Chondrocyte (in vitro differentiated cells): Measurements from ENCODE around the gene TRAPPC5. TPM values are rescaled to one million over a fixed set of nuclear protein-coding genes. Genes with fewer than 3 reads are reported as not detected.

Experiments used
- DNase-seq: peaks from one replicate; pipeline ENCODE4 v3.0.0; 2021; ENCODE audit warnings: mixed read lengths, low spot score
- H3K27ac Mint-ChIP-seq: one replicate; pipeline ENCODE4 v1.8.0; 2021; ENCODE audit warnings: mild to moderate bottlenecking, moderate library complexity, mixed read lengths; ENCODE audit not compliant: unreplicated experiment
- H3K27me3 Mint-ChIP-seq: 2 replicates; pipeline ENCODE4 v1.8.0; 2021; ENCODE audit warnings: low read depth, mixed read lengths
- H3K36me3 Mint-ChIP-seq: 2 replicates; pipeline ENCODE4 v1.8.0; 2021; ENCODE audit warnings: low read depth, mixed read lengths
- H3K4me1 Mint-ChIP-seq: 2 replicates; pipeline ENCODE4 v1.8.0; 2021; ENCODE audit warnings: low read depth, mild to moderate bottlenecking, mixed read lengths
- H3K4me3 Mint-ChIP-seq: one replicate; pipeline ENCODE4 v1.8.0; 2021; ENCODE audit warnings: mild to moderate bottlenecking, moderate library complexity, mixed read lengths; ENCODE audit not compliant: unreplicated experiment
- H3K9me3 Mint-ChIP-seq: 2 replicates; pipeline ENCODE4 v1.8.0; 2021; ENCODE audit warnings: low read depth, mixed read lengths
- CTCF ChIP-seq: fragments of 200-600 bp; sonication (generic); IDR thresholded peaks from 2 replicates; pipeline ENCODE4 v1.5.0; 2021; ENCODE audit warnings: antibody characterized with exemption, mild to moderate bottlenecking, moderate library complexity
- total RNA-seq: library from RNA; stranded (reverse); gene quantifications from 3 replicates; pipeline ENCODE4 v1.2.1, GENCODE V29; 2021

The TRAPPC5 gene
- total RNA-seq, 1 donor from 2014 or later: 94.3 TPM

- Mint-ChIP-seq H3K4me1 (no peaks in the 10 kb centered on the region), H3K27ac (no peak overlapping the region), H3K4me3 (peak overlapping the region; percentile 40), H3K9me3 (no peaks in the 10 kb centered on the region), H3K27me3 (peaks cover 26% of the 10 kb centered on the region), H3K36me3 (peaks cover 1% of the 10 kb centered on the region)
- DNase-seq: no peak
- no peak for TF ChIP-seq CTCF
Observed at GRCh38 chr19:7636317-7636690, 44.3 kb upstream of the TRAPPC5 start.

GRCh38 chr19:7636691-7637373 is 43.8 kb upstream of the TRAPPC5 start, which contains the start of gene STXBP2:
STXBP2 (plus strand) TSS chr19:7637110; CDS start chr19:7637150, 40 bp downstream.
- Mint-ChIP-seq H3K36me3 (peaks cover 1% of the 10 kb centered on the region), H3K27ac (no peak within 1 kb of the TSS), H3K9me3 (no peaks in the 10 kb centered on the region), H3K27me3 (peaks cover 26% of the 10 kb centered on the region), H3K4me1 (no peaks in the 10 kb centered on the region), H3K4me3 (peak within 1 kb of the TSS; percentile 57)
- TF ChIP-seq CTCF: no peak
- DNase-seq: peak; percentile 88

- Mint-ChIP-seq H3K27me3 (peaks cover 26% of the 10 kb centered on the region), H3K36me3 (peaks cover 1% of the 10 kb centered on the region), H3K4me3 (peak overlapping the region; percentile 57), H3K4me1 (no peaks in the 10 kb centered on the region), H3K27ac (no peak overlapping the region), H3K9me3 (no peaks in the 10 kb centered on the region)
- no peak for DNase-seq
- TF ChIP-seq CTCF: no peak
Observed at GRCh38 chr19:7637374-7638256, 43.0 kb upstream of the TRAPPC5 start.

DNA sequence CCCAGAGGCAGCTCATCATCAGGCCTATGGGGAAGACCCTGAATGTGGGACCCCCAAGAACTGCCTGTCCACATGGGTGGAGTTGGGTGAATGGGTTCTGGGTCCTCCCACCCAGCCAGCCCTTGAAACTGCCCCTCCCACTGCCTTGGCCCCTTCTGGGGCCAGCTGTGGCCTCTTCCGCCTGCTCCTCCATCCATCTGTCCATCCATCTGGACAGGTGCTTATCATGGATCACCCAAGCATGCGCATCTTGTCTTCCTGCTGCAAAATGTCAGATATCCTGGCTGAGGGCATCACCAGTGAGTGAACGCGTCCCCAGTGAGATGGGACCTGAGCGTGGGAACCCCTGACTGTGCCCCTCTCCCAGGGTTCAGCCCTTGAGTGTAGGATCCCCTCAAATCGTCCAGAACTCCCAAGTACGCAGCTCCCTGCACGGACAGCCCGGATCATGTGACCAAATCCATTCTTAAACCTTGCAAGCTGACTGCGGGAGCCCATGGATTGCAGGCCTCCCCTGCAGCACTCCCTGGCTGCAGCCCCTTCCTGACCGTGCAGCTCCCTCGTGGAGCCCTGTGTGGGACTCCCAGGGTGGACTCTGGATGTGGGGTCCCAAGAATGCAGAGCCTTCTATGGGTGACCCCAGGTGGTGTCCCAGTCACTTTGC is 41.7 kb upstream of the TRAPPC5 start:
- no peak for DNase-seq
- H3K4me3 Mint-ChIP-seq: no peak overlapping the region
- TF ChIP-seq CTCF: no peak
- peaks cover 25% of the 10 kb centered on the region for H3K27me3 Mint-ChIP-seq
- H3K27ac Mint-ChIP-seq: no peak overlapping the region
- no peaks in the 10 kb centered on the region for H3K36me3 Mint-ChIP-seq
- H3K4me1 Mint-ChIP-seq: no peaks in the 10 kb centered on the region
- no peaks in the 10 kb centered on the region for H3K9me3 Mint-ChIP-seq

DNA sequence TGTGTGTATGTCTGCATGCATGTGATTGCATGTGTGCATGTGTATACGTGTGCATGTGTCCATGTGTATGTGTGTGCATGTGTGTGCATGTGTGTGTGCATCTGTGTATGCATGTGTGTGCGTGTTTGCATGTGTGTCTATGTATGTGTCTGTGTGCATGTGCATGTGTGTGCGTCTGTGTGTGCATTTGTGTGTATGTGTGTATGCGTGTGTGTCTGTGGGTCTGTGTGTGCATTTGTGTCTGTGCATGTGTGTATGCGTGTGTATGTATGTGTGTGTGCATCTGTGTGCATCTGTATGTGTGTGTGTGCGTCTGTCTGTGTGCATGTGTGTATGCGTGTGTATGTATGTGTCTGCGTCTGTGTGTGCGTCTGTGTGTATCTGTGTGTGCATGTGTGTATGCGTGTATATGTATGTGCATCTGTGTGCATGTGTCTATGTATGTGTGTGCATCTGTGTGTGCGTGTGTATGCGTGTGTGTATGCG is 40.7 kb upstream of the TRAPPC5 start:
- H3K36me3 Mint-ChIP-seq: no peaks in the 10 kb centered on the region

More for the DNA sequence above, 40.7 kb upstream of the TRAPPC5 start:
- Mint-ChIP-seq H3K4me3 (no peak overlapping the region), H3K4me1 (no peaks in the 10 kb centered on the region), H3K9me3 (no peaks in the 10 kb centered on the region), H3K27me3 (peaks cover 21% of the 10 kb centered on the region), H3K27ac (no peak overlapping the region)
- TF ChIP-seq CTCF: no peak
- no peak for DNase-seq
